Chondrocyte (in vitro differentiated cells): ENCODE results near the gene ABCG4. TPM values are rescaled to one million over a fixed set of nuclear protein-coding genes. Genes with fewer than 3 reads are reported as not detected.

Source experiments
- DNase-seq: peaks from one replicate; pipeline ENCODE4 v3.0.0; 2021; ENCODE audit warnings: mixed read lengths, low spot score
- H3K27ac Mint-ChIP-seq: one replicate; pipeline ENCODE4 v1.8.0; 2021; ENCODE audit warnings: mild to moderate bottlenecking, moderate library complexity, mixed read lengths; ENCODE audit not compliant: unreplicated experiment
- H3K27me3 Mint-ChIP-seq: 2 replicates; pipeline ENCODE4 v1.8.0; 2021; ENCODE audit warnings: low read depth, mixed read lengths
- H3K36me3 Mint-ChIP-seq: 2 replicates; pipeline ENCODE4 v1.8.0; 2021; ENCODE audit warnings: low read depth, mixed read lengths
- H3K4me1 Mint-ChIP-seq: 2 replicates; pipeline ENCODE4 v1.8.0; 2021; ENCODE audit warnings: low read depth, mild to moderate bottlenecking, mixed read lengths
- H3K4me3 Mint-ChIP-seq: one replicate; pipeline ENCODE4 v1.8.0; 2021; ENCODE audit warnings: mild to moderate bottlenecking, moderate library complexity, mixed read lengths; ENCODE audit not compliant: unreplicated experiment
- H3K9me3 Mint-ChIP-seq: 2 replicates; pipeline ENCODE4 v1.8.0; 2021; ENCODE audit warnings: low read depth, mixed read lengths
- CTCF ChIP-seq: fragments of 200-600 bp; sonication (generic); IDR thresholded peaks from 2 replicates; pipeline ENCODE4 v1.5.0; 2021; ENCODE audit warnings: antibody characterized with exemption, mild to moderate bottlenecking, moderate library complexity
- total RNA-seq: library from RNA; stranded (reverse); gene quantifications from 3 replicates; pipeline ENCODE4 v1.2.1, GENCODE V29; 2021

The ABCG4 gene
- total RNA-seq, 1 donor from 2014 or later, result 2.0 TPM

DNA sequence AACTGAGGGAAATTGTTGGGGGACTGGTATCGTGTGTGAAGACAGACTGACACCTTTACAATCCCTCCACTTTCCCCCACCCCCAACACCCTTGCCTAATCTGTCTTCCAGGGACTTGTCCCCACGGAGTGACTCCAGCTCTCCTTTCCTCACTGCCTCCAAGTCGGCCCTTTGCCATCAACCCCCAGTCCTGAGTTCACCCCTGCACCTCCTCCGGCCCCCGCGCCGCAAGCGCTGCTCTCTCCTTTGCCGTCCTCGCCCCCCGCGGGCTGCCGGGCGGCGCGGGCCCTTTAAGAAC lies 183 bp upstream of the ABCG4 start:
- H3K27me3 Mint-ChIP-seq, result peaks cover 5% of the 10 kb centered on the region
- H3K4me1 Mint-ChIP-seq, result peaks cover 9% of the 10 kb centered on the region
- TF ChIP-seq CTCF, result no peak
- no peaks in the 10 kb centered on the region for H3K9me3 Mint-ChIP-seq
- no peak overlapping the region for H3K27ac Mint-ChIP-seq
- no peak for DNase-seq
- peak overlapping the region; percentile 70 for H3K4me3 Mint-ChIP-seq
- no peaks in the 10 kb centered on the region for H3K36me3 Mint-ChIP-seq

GRCh38 chr11:119149786-119150275 lies 979 bp downstream of the ABCG4 start:
- peaks cover 5% of the 10 kb centered on the region for H3K27me3 Mint-ChIP-seq

DNA sequence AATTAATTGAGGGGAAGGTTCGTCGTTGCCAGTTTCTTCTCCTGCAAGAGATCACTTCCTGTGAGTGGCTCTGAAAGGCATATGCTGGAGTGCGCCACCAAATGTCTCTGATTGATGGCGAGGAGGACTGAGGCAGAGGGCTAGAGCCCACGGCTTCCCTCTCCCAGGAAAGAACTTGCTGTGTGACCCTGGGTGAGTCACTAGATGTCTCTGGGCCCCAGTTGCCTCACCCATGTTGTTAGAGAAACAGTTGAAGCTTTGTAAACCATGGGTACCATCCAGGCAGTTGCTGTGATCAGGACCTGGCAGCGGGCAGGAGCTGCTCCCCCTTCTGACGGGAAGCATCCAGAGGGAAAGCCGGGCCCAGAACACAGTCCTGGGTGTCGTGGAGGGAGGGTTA lies 3.2 kb downstream of the ABCG4 start:
- Mint-ChIP-seq H3K4me3 (no peak overlapping the region), H3K36me3 (no peaks in the 10 kb centered on the region), H3K27me3 (peaks cover 4% of the 10 kb centered on the region), H3K27ac (no peak overlapping the region), H3K9me3 (no peaks in the 10 kb centered on the region), H3K4me1 (peaks cover 4% of the 10 kb centered on the region)
- no peak for DNase-seq
- TF ChIP-seq CTCF, result no peak

More at GRCh38 chr11:119149786-119150275, 979 bp downstream of the ABCG4 start:
- H3K36me3 Mint-ChIP-seq, result no peaks in the 10 kb centered on the region
- TF ChIP-seq CTCF, result no peak
- H3K4me1 Mint-ChIP-seq, result peaks cover 7% of the 10 kb centered on the region
- peak overlapping the region; percentile 63 for H3K4me3 Mint-ChIP-seq
- no peaks in the 10 kb centered on the region for H3K9me3 Mint-ChIP-seq
- no peak overlapping the region for H3K27ac Mint-ChIP-seq
- DNase-seq, result peak; percentile 74

GRCh38 chr11:119152604-119153003 lies 3.8 kb downstream of the ABCG4 start:
- Mint-ChIP-seq H3K4me1 (peaks cover 4% of the 10 kb centered on the region), H3K27ac (no peak overlapping the region), H3K4me3 (no peak overlapping the region), H3K9me3 (no peaks in the 10 kb centered on the region), H3K36me3 (no peaks in the 10 kb centered on the region), H3K27me3 (no peaks in the 10 kb centered on the region)
- TF ChIP-seq CTCF, result no peak
- DNase-seq, result no peak

DNA sequence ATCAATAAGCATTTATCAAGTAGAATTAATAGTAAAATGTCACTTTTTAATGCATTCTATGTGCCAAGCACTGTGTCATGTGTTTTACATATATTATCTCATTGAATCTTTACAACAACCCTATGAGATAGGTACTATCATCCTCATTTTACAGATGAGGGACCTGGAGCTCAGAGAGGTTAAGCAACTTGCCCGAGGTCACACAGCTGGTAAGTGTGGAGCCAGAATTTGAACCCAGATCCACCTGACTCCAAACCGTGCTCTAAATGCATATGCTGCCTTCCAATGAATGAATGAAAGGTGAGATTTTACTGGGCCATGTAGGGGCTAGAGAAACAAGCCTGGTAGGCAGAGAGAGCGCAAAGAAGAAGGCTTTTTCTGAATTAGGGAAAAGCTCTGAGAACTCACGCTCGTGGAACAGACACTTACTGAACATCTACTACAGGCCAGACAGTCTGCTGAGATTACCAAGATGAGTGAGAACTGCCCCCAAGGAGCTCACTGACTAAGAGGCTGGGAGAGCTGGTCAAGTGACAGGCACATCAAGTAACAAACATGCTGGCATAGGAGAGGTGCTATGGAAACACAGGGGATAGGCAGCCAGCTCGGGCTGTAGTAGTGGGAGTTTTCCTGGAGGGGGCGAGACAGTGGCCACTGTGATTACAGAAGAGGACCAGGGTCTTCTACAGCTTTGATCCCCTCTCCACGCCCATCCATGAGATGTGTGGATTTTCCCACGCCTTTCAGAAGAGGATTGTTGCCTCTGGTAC lies 4.4 kb downstream of the ABCG4 start:
- Mint-ChIP-seq H3K36me3 (no peaks in the 10 kb centered on the region), H3K4me3 (no peak overlapping the region), H3K27me3 (no peaks in the 10 kb centered on the region), H3K9me3 (no peaks in the 10 kb centered on the region), H3K4me1 (peaks cover 4% of the 10 kb centered on the region), H3K27ac (no peak overlapping the region)
- DNase-seq, result no peak
- peak; percentile 38 for TF ChIP-seq CTCF
